BLaER1 treated with 17β-estradiol and CSF1 and Interleukin-3, amounts not matched to agents 10 nM and 100 nM (cell line): ENCODE results near the gene GMPR2.

Source experiments
- H3K27ac ChIP-seq, 11 experiments: shearing (Covaris generic); formaldehyde crosslinking; 2 replicates each; pipeline ENCODE4 v1.8.1; 2022
- H3K27me3 ChIP-seq, 11 experiments: shearing (Covaris generic); formaldehyde crosslinking; 2 replicates each; pipeline ENCODE4 v1.8.1; 2022
- H3K36me3 ChIP-seq, 11 experiments: shearing (Covaris generic); formaldehyde crosslinking; 2 replicates each; pipeline ENCODE4 v1.8.1; 2022
- H3K4me1 ChIP-seq, 10 experiments: shearing (Covaris generic); formaldehyde crosslinking; 2 replicates each; pipeline ENCODE4 v1.8.1; 2022
- H3K4me2 ChIP-seq, 11 experiments: shearing (Covaris generic); formaldehyde crosslinking; 2 replicates each; pipeline ENCODE4 v1.8.1; 2022
- H3K4me3 ChIP-seq, 10 experiments: shearing (Covaris generic); formaldehyde crosslinking; 2 replicates each; pipeline ENCODE4 v1.8.1; 2022
- H3K9ac ChIP-seq, 11 experiments: shearing (Covaris generic); formaldehyde crosslinking; 2 replicates each; pipeline ENCODE4 v1.8.1; 2022
- H3K9me3 ChIP-seq, 11 experiments: shearing (Covaris generic); formaldehyde crosslinking; replicated peaks in 1 of 11; 2 replicates each; pipeline ENCODE4 v1.8.1; 2022
- H4K20me1 ChIP-seq, 11 experiments: shearing (Covaris generic); formaldehyde crosslinking; 2 replicates each; pipeline ENCODE4 v1.8.1; 2022
- Cebpa-rat ChIP-seq, 11 experiments: shearing (Covaris generic); IDR thresholded peaks; 2 replicates each; pipeline ENCODE4 v1.8.1; 2022

The GMPR2 gene

DNA sequence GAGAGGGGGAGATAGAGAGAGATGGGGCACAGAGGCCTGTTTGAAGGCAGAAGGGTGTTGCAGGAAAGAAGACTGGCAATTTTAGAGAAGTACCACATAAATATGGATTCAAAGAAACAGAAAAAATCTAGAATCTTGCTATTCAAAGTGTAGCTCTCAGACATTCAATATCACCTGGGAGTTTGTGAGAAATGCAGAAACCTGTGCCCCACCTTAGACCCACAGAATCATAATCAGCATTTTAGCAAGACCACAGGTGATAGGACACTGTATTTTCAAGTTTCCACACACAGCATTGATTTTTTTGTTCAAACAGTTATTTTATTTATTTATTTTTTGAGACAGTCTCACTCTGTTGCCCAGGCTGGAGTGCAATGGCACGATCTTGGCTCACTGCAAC, 3.8 kb upstream of the GMPR2 start:
- no peaks in the 10 kb centered on the region for H3K9me3 ChIP-seq
- peaks cover 20 to 58% (median 39%) of the 10 kb centered on the region in 11 experiments; a peak in 21 of 22 replicates for H3K36me3 ChIP-seq
- H3K4me3 ChIP-seq, result no peak overlapping the region
- H3K9ac ChIP-seq, result 0 out of 22 replicates have a peak overlapping the region, but pooled peaks of 1 of the 11 experiments have one; percentile 48
- H4K20me1 ChIP-seq, result peaks cover 0 to 42% (median 22%) of the 10 kb centered on the region in 11 experiments; a peak in 11 of 22 replicates
- no peaks in the 10 kb centered on the region for H3K27me3 ChIP-seq
- peaks cover 17 to 52% (median 22%) of the 10 kb centered on the region in 10 experiments for H3K4me1 ChIP-seq
- no peak for TF ChIP-seq Cebpa-rat (IDR thresholded peaks at IDR 0.05)
- no peak overlapping the region for H3K27ac ChIP-seq
- no peak overlapping the region for H3K4me2 ChIP-seq

GRCh38 chr14:24231263-24232120, 1.2 kb upstream of the GMPR2 start:
- no peaks in the 10 kb centered on the region for H3K9me3 ChIP-seq
- H4K20me1 ChIP-seq, result peaks cover 0 to 23% (median 8%) of the 10 kb centered on the region in 11 experiments; a peak in 9 of 22 replicates
- no peak for TF ChIP-seq Cebpa-rat (IDR thresholded peaks at IDR 0.05)
- H3K4me2 ChIP-seq, result peak overlapping the region; percentile 85 to 100 (median 97)
- peak overlapping the region; percentile 78 to 92 (median 89) for H3K9ac ChIP-seq
- no peaks in the 10 kb centered on the region for H3K27me3 ChIP-seq
- peaks cover 34 to 61% (median 44%) of the 10 kb centered on the region in 11 experiments for H3K36me3 ChIP-seq
- H3K4me3 ChIP-seq, result peak overlapping the region; percentile 72 to 93 (median 86)
- H3K4me1 ChIP-seq, result peaks cover 27 to 70% (median 39%) of the 10 kb centered on the region in 10 experiments
- peak overlapping the region; percentile 70 to 90 (median 85) for H3K27ac ChIP-seq

DNA sequence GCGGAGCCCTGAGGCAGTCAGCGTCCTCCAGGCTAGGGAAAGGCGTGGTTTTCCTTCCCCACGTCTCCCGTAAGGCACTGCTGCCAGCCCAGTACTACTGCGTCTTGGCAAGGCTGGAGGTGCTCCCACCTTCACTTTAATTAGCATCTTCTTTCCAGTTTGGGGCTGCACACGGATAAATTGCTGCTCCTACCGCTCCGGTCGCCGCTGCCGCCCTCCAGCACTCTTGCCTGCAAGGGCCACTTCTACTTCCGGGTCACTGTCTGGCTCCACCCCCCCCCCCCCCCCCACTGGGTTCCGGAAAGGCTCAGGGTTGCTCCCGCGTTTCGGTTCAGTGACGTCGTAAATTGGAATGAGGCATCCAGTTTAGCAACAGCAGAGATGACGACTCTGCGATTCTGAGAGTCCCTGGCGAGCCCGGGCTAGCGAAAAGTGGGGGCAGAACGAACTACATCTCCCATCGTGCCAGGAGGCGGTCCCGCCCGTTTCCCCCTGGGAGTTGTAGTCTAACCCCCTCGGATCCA, 546 bp upstream of the GMPR2 start, which contains the start of gene NEDD8:
TSS of gene NEDD8 (minus strand) at position 247 of the 524 bp plus-strand sequence. CDS start at position 147, 100 bp downstream.
- H3K36me3 ChIP-seq, result peaks cover 41 to 61% (median 50%) of the 10 kb centered on the region in 11 experiments
- H3K4me1 ChIP-seq, result peaks cover 27 to 68% (median 39%) of the 10 kb centered on the region in 10 experiments
- peaks cover 0 to 16% (median 7%) of the 10 kb centered on the region in 11 experiments; a peak in 10 of 22 replicates for H4K20me1 ChIP-seq
- H3K4me3 ChIP-seq, result peak within 1 kb of the TSS; percentile 72 to 93 (median 86)
- no peaks in the 10 kb centered on the region for H3K9me3 ChIP-seq
- H3K9ac ChIP-seq, result peak within 1 kb of the TSS; percentile 78 to 92 (median 89)
- peak within 1 kb of the TSS; percentile 92 to 100 (median 98) for H3K4me2 ChIP-seq
- no peak for TF ChIP-seq Cebpa-rat (IDR thresholded peaks at IDR 0.05)
- H3K27me3 ChIP-seq, result no peaks in the 10 kb centered on the region
- H3K27ac ChIP-seq, result peak within 1 kb of the TSS; percentile 70 to 90 (median 85)

DNA sequence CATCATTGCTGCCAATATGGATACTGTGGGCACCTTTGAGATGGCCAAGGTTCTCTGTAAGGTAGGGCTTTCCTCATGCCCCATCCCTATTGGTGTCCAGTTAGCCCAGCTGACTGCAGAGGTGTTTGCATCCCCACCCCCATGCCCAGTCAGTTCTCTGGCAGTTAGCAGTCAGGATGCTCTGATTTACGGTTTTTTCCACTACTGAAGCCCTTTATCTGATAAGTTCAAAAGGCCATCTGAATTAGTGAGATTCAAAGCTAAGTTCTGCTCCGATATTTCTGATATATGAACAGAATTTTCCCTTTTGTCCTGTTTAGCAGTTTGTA, 773 bp downstream of the GMPR2 start:
- peaks cover 31 to 72% (median 47%) of the 10 kb centered on the region in 10 experiments for H3K4me1 ChIP-seq
- H3K27ac ChIP-seq, result peak overlapping the region; percentile 70 to 90 (median 85); a peak in 20 of 22 replicates
- H3K4me3 ChIP-seq, result peak overlapping the region; percentile 72 to 93 (median 86)
- peaks cover 45 to 61% (median 50%) of the 10 kb centered on the region in 11 experiments for H3K36me3 ChIP-seq
- no peak for TF ChIP-seq Cebpa-rat (IDR thresholded peaks at IDR 0.05)
- no peaks in the 10 kb centered on the region for H3K9me3 ChIP-seq
- peak overlapping the region; percentile 78 to 92 (median 89) for H3K9ac ChIP-seq
- H3K4me2 ChIP-seq, result peak overlapping the region; percentile 84 to 100 (median 98)
- no peaks in the 10 kb centered on the region for H3K27me3 ChIP-seq
- peaks cover 0 to 18% (median 9%) of the 10 kb centered on the region in 11 experiments; a peak in 13 of 22 replicates for H4K20me1 ChIP-seq

DNA sequence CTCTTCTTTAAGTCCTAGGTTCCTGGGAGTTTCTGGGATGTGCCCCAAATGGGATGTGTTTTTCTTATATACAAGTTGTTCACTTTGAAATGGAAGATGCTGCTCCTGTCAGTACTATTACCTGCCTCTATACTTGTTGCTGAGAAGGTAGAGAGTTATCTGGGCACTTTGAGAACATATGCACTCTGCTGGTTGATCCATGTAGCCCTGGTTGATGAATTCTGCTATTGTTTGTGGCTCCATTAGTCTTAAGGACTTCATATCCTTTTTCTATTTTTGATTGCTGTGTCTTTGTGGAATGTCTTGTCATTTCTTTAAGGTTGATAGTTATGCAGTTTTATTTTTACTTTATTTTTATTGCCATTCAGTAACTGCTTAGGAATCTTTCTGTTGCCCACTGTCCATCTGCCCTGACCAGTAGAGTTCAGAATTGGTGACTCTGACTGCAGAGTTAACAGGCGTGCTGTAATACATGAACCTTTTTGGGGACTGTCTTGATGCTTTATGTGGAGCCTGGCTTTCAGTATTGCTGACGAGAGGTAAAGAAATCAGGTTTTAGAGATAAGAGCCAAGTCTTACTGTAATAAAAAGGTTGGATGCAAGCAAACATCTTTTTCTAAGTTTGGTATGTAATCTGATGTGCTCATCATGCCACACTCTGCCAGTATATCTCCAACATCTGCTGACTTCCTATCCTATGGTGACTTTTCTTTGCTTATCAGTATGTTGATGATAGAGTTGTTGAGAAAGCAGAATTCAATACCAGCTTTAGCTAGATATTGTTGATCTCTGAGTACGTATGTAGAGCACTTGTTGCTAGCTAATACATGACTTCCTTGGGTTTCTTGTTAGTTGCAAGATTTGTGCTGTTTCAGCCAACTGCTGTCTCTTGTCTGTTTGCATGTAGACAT, 1.6 kb downstream of the GMPR2 start:
- Histone ChIP-seq H3K4me2 (peak overlapping the region; percentile 84 to 100 (median 98)), H3K27me3 (no peaks in the 10 kb centered on the region), H3K4me1 (peaks cover 39 to 74% (median 56%) of the 10 kb centered on the region in 10 experiments), H3K4me3 (peak overlapping the region; percentile 72 to 93 (median 86); a peak in 19 of 20 replicates), H3K9ac (peak overlapping the region; percentile 78 to 92 (median 89); a peak in 12 of 22 replicates), H3K36me3 (peaks cover 52 to 61% (median 55%) of the 10 kb centered on the region in 11 experiments), H4K20me1 (peaks cover 0 to 27% (median 16%) of the 10 kb centered on the region in 11 experiments; a peak in 15 of 22 replicates), H3K9me3 (no peaks in the 10 kb centered on the region), H3K27ac (peak overlapping the region in 1 of 11 experiments; percentile 84; a peak in 2 of 22 replicates)
- TF ChIP-seq Cebpa-rat (IDR thresholded peaks at IDR 0.05), result no peak

GRCh38 chr14:24235804-24236688, 3.3 kb downstream of the GMPR2 start:
- no peak overlapping the region for H3K4me3 ChIP-seq
- TF ChIP-seq Cebpa-rat (IDR thresholded peaks at IDR 0.05), result no peak
- no peaks in the 10 kb centered on the region for H3K9me3 ChIP-seq
- H3K36me3 ChIP-seq, result peaks cover 60 to 72% (median 69%) of the 10 kb centered on the region in 11 experiments
- H4K20me1 ChIP-seq, result peaks cover 15 to 44% (median 32%) of the 10 kb centered on the region in 11 experiments; a peak in 19 of 22 replicates
- H3K27me3 ChIP-seq, result no peaks in the 10 kb centered on the region
- H3K9ac ChIP-seq, result no peak overlapping the region
- H3K4me1 ChIP-seq, result peaks cover 51 to 78% (median 64%) of the 10 kb centered on the region in 10 experiments
- H3K4me2 ChIP-seq, result peak overlapping the region in 3 of 11 experiments; percentile 84 to 98 (median 87); a peak in 5 of 22 replicates
- H3K27ac ChIP-seq, result no peak overlapping the region

- Histone ChIP-seq H3K36me3 (peaks cover 62 to 76% (median 72%) of the 10 kb centered on the region in 11 experiments), H3K4me3 (no peak overlapping the region), H3K9me3 (no peaks in the 10 kb centered on the region), H3K4me1 (peaks cover 53 to 80% (median 67%) of the 10 kb centered on the region in 10 experiments), H3K9ac (no peak overlapping the region), H3K4me2 (no peak overlapping the region), H4K20me1 (peaks cover 24 to 52% (median 40%) of the 10 kb centered on the region in 11 experiments; a peak in 20 of 22 replicates), H3K27me3 (no peaks in the 10 kb centered on the region), H3K27ac (no peak overlapping the region)
- TF ChIP-seq Cebpa-rat (IDR thresholded peaks at IDR 0.05), result no peak
Measured at GRCh38 chr14:24236689-24237462, 4.1 kb downstream of the GMPR2 start.
